H1 (cell line): ENCODE results near the gene ZNF768. TPM values are rescaled to one million over a fixed set of nuclear protein-coding genes. Genes with fewer than 3 reads are reported as not detected.

Experiments
- BRCA1 ChIP-seq: IDR thresholded peaks from 2 replicates; pipeline ENCODE4 v1.6.1; 2012; ENCODE audit warnings: low read depth, low read length, improper control_type of control experiment
- CBX8 ChIP-seq: fragments of 300-800, 300-1000 bp; sonication (generic); IDR thresholded peaks from 2 replicates; pipeline ENCODE4 v1.7.1; 2016; ENCODE audit warnings: low read depth, low read length, borderline replicate concordance
- CTCF ChIP-seq, 3 experiments: IDR thresholded peaks; 1 replicate in 2 of 3; 2 replicates in 1 of 3; pipeline versions ENCODE4 v1.5.1 to v1.6.1; 2011; ENCODE audit warnings: low read length in 3 of 3, mild to moderate bottlenecking in 3 of 3, inconsistent platforms in 2 of 3, low read depth in 1 of 3, moderate library complexity in 1 of 3; ENCODE audit not compliant: insufficient read depth in 1 of 3; ENCODE audit errors: control extremely low read depth in 1 of 3
- FOSL1 ChIP-seq: IDR thresholded peaks from 2 replicates; pipeline ENCODE4 v1.6.1; 2011; ENCODE audit warnings: mild to moderate bottlenecking, low read depth, low read length, moderate library complexity; ENCODE audit not compliant: insufficient read depth
- JUN ChIP-seq: IDR thresholded peaks from 2 replicates; pipeline ENCODE4 v1.6.1; 2011; ENCODE audit warnings: low read depth, mild to moderate bottlenecking, improper control_type of control experiment, low read length
- POU5F1 ChIP-seq: IDR thresholded peaks from 2 replicates; pipeline ENCODE4 v1.6.1; 2011; ENCODE audit warnings: low read depth, mild to moderate bottlenecking, low read length, moderate library complexity
- polyA plus RNA-seq, 7 experiments: library from polyadenylated mRNA; depleted of rRNA in 3 of 7; stranded (reverse) in 5 of 7; unstranded in 2 of 7; fragments of >200 nt in 5 of 7; fragments of 200-250 nt in 2 of 7; gene quantifications; 1 replicate in 5 of 7; 2 replicates in 1 of 7; 4 replicates in 1 of 7; pipeline versions ENCODE4 v1.2.1 to v1.2.3, GENCODE V29; 2011 to 2013; ENCODE audit warnings: missing spikeins in 2 of 7, mixed read lengths in 2 of 7
- total RNA-seq: library from RNA; stranded (reverse); fragmentation: NEBNext Ultra II Directional; extraction: Animal tissue kit (Norgen Biotek cat#: 25700); gene quantifications from 2 replicates; pipeline ENCODE4 v1.2.1, GENCODE V29; 2021
- TF ChIP-seq, protein P1 (sequence below): IDR thresholded peaks from 2 replicates; pipeline ENCODE4 v1.6.1; 2012; ENCODE audit warnings: inconsistent platforms

Gene ZNF768
- total and polyA plus RNA-seq, 2 of the 8 experiments (the other 6 are each of a cell fraction or from before 2014, with no cell fraction given): 36.1 to 47.7 TPM

- TF ChIP-seq, protein P1, sequence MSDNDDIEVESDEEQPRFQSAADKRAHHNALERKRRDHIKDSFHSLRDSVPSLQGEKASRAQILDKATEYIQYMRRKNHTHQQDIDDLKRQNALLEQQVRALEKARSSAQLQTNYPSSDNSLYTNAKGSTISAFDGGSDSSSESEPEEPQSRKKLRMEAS: 0 out of 2 replicates have a peak, but pooled peaks have one; percentile 5
- no peak for TF ChIP-seq CTCF (IDR thresholded peaks at IDR 0.05; ENCODE audit: control extremely low read depth in 1 of 3, insufficient read depth in 1 of 3, low read depth in 1 of 3, low read length in 3 of 3)
- TF ChIP-seq POU5F1: no peak
- no peak for TF ChIP-seq JUN
- no peak for TF ChIP-seq FOSL1
- TF ChIP-seq BRCA1: no peak
- no peak for TF ChIP-seq CBX8
Measured at GRCh38 chr16:30571445-30572322, 45.3 kb upstream of the ZNF768 start, which contains the start of gene ZNF688 (continued).
